Stimulated activated CD4-positive, alpha-beta T cell treated with anti-CD3 and anti-CD28 coated beads, TNF-alpha, amount 100 ng/mL, for 1 hour (primary cell): ENCODE results near the gene NFIA.

Source experiments
- DNase-seq, 3 donors: peaks; one replicate each; pipeline ENCODE4 v3.0.0-alpha.2; 2020; ENCODE audit warnings: low read depth in 3 of 3, low spot score in 1 of 3

NFIA gene

GRCh38 chr1:61474269-61474817 is 392.0 kb downstream of the NFIA start:
- no peak for DNase-seq

GRCh38 chr1:61474963-61475362 is 392.6 kb downstream of the NFIA start:
- DNase-seq: no peak

GRCh38 chr1:61477301-61477700 is 394.9 kb downstream of the NFIA start:
- no peak for DNase-seq

- DNase-seq: no peak
Measured at GRCh38 chr1:61480273-61480935, 398.0 kb downstream of the NFIA start.

- DNase-seq: no peak
Measured at GRCh38 chr1:61481315-61481715, 399.0 kb downstream of the NFIA start.

- no peak for DNase-seq
Measured at GRCh38 chr1:61482170-61482734, 399.9 kb downstream of the NFIA start.

- DNase-seq: no peak
Measured at GRCh38 chr1:61486783-61487536, 404.6 kb downstream of the NFIA start.

GRCh38 chr1:61487801-61488200 is 405.4 kb downstream of the NFIA start:
- no peak for DNase-seq

GRCh38 chr1:61490924-61491323 is 408.6 kb downstream of the NFIA start:
- DNase-seq: no peak

- no peak for DNase-seq
Measured at GRCh38 chr1:61491497-61491896, 409.1 kb downstream of the NFIA start.

GRCh38 chr1:61494000-61494399 is 411.6 kb downstream of the NFIA start:
- no peak for DNase-seq

- DNase-seq: no peak
Measured at GRCh38 chr1:61496501-61496900, 414.1 kb downstream of the NFIA start.

- DNase-seq: no peak
Measured at GRCh38 chr1:61497013-61497412, 414.7 kb downstream of the NFIA start.

GRCh38 chr1:61498342-61498741 is 416.0 kb downstream of the NFIA start:
- no peak for DNase-seq

- no peak for DNase-seq
Measured at GRCh38 chr1:61501971-61502916, 419.9 kb downstream of the NFIA start.

GRCh38 chr1:61504305-61504704 is 421.9 kb downstream of the NFIA start:
- no peak for DNase-seq

- no peak for DNase-seq
Measured at GRCh38 chr1:61504852-61505390, 422.6 kb downstream of the NFIA start.

- DNase-seq: no peak
Measured at GRCh38 chr1:61506236-61506635, 423.9 kb downstream of the NFIA start.

GRCh38 chr1:61506944-61507500 is 424.7 kb downstream of the NFIA start:
- DNase-seq: no peak
